Endothelial cell (in vitro differentiated cells): ENCODE data around the gene HEMGN. TPM values are rescaled to one million over a fixed set of nuclear protein-coding genes. Genes with fewer than 3 reads are reported as not detected.

ENCODE experiments used
- DNase-seq: peaks from one replicate; pipeline ENCODE4 v3.0.0; 2021; ENCODE audit warnings: low spot score
- H3K27ac Mint-ChIP-seq: one replicate; pipeline ENCODE4 v1.8.0; 2021; ENCODE audit warnings: mixed read lengths, inconsistent platforms; ENCODE audit not compliant: unreplicated experiment
- H3K27me3 Mint-ChIP-seq: one replicate; pipeline ENCODE4 v1.8.0; 2021; ENCODE audit warnings: mild to moderate bottlenecking, moderate library complexity, mixed read lengths, inconsistent platforms; ENCODE audit not compliant: unreplicated experiment
- H3K36me3 Mint-ChIP-seq: one replicate; pipeline ENCODE4 v1.8.0; 2021; ENCODE audit warnings: mild to moderate bottlenecking, low read depth, mixed read lengths, inconsistent platforms; ENCODE audit not compliant: unreplicated experiment
- H3K4me1 Mint-ChIP-seq: one replicate; pipeline ENCODE4 v1.8.0; 2021; ENCODE audit warnings: mild to moderate bottlenecking, mixed read lengths, inconsistent platforms; ENCODE audit not compliant: unreplicated experiment
- H3K4me3 Mint-ChIP-seq: one replicate; pipeline ENCODE4 v1.8.0; 2021; ENCODE audit warnings: mild to moderate bottlenecking, mixed read lengths, inconsistent platforms; ENCODE audit not compliant: unreplicated experiment
- H3K9me3 Mint-ChIP-seq: one replicate; pipeline ENCODE4 v1.8.0; 2021; ENCODE audit warnings: mixed read lengths, inconsistent platforms; ENCODE audit not compliant: unreplicated experiment
- total RNA-seq: library from RNA; stranded (reverse); fragmentation: NEBNext Ultra II Directional; extraction: Animal tissue kit (Norgen Biotek cat#: 25700); gene quantifications from one replicate; pipeline ENCODE4 v1.2.1, GENCODE V29; 2021; ENCODE audit not compliant: unreplicated experiment
- TF ChIP-seq, protein P1 (sequence below): fragments of 200-600 bp; sonication (generic); IDR thresholded peaks from one replicate; pipeline ENCODE4 v1.5.0; 2021; ENCODE audit warnings: antibody characterized with exemption; ENCODE audit not compliant: unreplicated experiment

HEMGN gene
- total RNA-seq, 1 donor from 2014 or later = 0.44 TPM

DNA sequence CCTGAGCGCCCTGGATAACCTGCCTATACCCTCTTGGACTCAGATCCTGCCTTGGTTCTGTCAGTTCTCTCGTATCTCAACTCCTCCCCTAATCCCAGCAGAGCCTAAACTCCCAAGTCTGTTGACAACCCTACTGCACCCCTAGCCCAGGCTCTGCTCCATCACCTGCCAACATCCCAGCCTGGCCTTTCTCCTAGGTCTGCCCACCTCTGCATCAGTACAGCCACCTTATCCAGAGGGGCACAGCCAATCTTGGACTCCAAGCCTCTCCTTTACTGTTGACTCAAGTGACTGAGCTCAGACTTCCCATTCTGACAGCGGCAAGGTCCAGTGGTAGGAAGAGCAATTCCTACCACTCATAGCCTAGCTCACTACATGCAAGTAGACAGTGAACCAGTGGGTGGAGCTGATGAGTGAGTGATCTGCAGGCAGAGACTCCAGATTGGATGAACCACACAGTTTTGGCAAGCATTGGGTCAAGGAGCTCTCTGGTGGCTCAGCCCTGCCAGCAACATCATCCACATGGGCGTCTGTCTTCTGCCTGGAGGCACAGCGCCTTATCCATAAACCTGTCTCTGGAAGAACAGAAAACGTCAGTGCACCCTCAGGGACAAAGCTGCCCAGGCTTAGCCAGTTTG, 42.2 kb downstream of the HEMGN start:
- Mint-ChIP-seq H3K27me3 (peaks cover 4% of the 10 kb centered on the region), H3K4me1 (no peaks in the 10 kb centered on the region), H3K9me3 (no peaks in the 10 kb centered on the region), H3K36me3 (no peaks in the 10 kb centered on the region), H3K4me3 (no peak overlapping the region), H3K27ac (no peak overlapping the region)
- DNase-seq = peak; percentile 37
- TF ChIP-seq, protein P1, sequence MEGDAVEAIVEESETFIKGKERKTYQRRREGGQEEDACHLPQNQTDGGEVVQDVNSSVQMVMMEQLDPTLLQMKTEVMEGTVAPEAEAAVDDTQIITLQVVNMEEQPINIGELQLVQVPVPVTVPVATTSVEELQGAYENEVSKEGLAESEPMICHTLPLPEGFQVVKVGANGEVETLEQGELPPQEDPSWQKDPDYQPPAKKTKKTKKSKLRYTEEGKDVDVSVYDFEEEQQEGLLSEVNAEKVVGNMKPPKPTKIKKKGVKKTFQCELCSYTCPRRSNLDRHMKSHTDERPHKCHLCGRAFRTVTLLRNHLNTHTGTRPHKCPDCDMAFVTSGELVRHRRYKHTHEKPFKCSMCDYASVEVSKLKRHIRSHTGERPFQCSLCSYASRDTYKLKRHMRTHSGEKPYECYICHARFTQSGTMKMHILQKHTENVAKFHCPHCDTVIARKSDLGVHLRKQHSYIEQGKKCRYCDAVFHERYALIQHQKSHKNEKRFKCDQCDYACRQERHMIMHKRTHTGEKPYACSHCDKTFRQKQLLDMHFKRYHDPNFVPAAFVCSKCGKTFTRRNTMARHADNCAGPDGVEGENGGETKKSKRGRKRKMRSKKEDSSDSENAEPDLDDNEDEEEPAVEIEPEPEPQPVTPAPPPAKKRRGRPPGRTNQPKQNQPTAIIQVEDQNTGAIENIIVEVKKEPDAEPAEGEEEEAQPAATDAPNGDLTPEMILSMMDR = peak; percentile 26

DNA sequence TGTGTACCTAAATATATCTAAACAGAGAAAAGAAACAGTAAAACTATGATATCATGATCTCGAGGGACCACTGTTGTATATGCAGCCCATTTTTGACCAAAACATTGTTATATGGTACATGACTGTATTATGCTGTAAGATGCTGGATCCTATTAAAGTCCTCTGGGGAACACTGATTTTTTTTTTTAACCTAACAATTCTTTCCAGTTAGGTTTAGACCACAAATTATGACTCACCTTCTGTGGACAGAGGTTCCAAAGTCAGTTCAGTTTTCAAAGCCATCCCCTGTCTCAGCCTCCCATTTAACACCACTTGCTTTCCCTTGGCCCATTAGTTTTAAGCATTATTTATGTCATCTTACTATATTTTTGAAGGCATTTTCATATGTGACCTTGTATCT, 42.8 kb downstream of the HEMGN start:
- H3K36me3 Mint-ChIP-seq = no peaks in the 10 kb centered on the region
- H3K27me3 Mint-ChIP-seq = peaks cover 4% of the 10 kb centered on the region
- H3K4me1 Mint-ChIP-seq = no peaks in the 10 kb centered on the region
- DNase-seq = no peak
- H3K9me3 Mint-ChIP-seq = no peaks in the 10 kb centered on the region
- TF ChIP-seq, protein P1 = no peak
- no peak overlapping the region for H3K4me3 Mint-ChIP-seq
- no peak overlapping the region for H3K27ac Mint-ChIP-seq

DNA sequence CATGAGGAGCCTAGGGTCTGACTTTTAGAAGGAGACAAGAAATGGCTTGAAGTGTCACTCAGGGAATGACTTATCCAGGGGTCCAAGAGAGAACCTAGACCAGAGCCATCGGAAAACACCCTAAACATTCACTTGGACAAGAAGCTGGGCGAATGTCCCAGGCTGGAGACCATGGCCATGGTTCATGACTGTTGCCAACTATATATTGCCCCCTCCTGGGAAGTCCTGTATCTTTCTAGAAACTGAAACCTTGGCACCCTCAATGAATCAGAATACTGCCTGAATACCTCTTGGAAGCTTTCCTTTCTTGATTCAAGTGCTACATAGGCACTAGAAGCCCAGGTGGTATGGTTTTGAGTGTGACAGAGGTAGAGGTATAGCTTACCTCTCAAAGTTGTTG, 45.6 kb downstream of the HEMGN start:
- H3K27ac Mint-ChIP-seq = no peak overlapping the region
- no peaks in the 10 kb centered on the region for H3K4me1 Mint-ChIP-seq

DNA sequence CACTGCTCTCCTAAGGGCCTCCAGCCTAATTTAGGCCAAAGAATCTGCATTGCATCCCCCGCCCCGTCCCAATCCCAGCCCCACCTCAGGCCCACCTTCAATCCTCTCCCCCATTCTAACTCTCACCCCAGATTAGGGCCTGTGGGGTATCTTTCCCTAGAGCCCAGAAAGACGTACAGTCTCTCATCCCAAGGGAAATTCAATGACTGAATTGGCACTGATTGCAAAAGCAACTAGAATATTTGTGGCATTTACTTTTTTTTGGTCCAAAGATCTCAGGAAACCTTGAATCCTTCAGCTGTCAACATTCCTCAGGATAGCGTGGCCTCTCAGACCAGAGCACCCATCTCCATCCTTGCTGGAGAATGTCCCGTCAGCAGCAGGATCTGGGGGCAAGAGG, 46.2 kb downstream of the HEMGN start:
- Mint-ChIP-seq H3K9me3 (no peaks in the 10 kb centered on the region), H3K4me1 (no peaks in the 10 kb centered on the region), H3K36me3 (no peaks in the 10 kb centered on the region), H3K27ac (peak overlapping the region; percentile 18), H3K27me3 (peaks cover 2% of the 10 kb centered on the region), H3K4me3 (no peak overlapping the region)
- TF ChIP-seq, protein P1 = no peak
- no peak for DNase-seq

More for the DNA sequence above, 45.6 kb downstream of the HEMGN start:
- DNase-seq = no peak
- no peak overlapping the region for H3K4me3 Mint-ChIP-seq
- no peaks in the 10 kb centered on the region for H3K36me3 Mint-ChIP-seq
- TF ChIP-seq, protein P1 = no peak
- H3K27me3 Mint-ChIP-seq = peaks cover 2% of the 10 kb centered on the region
- no peaks in the 10 kb centered on the region for H3K9me3 Mint-ChIP-seq

DNA sequence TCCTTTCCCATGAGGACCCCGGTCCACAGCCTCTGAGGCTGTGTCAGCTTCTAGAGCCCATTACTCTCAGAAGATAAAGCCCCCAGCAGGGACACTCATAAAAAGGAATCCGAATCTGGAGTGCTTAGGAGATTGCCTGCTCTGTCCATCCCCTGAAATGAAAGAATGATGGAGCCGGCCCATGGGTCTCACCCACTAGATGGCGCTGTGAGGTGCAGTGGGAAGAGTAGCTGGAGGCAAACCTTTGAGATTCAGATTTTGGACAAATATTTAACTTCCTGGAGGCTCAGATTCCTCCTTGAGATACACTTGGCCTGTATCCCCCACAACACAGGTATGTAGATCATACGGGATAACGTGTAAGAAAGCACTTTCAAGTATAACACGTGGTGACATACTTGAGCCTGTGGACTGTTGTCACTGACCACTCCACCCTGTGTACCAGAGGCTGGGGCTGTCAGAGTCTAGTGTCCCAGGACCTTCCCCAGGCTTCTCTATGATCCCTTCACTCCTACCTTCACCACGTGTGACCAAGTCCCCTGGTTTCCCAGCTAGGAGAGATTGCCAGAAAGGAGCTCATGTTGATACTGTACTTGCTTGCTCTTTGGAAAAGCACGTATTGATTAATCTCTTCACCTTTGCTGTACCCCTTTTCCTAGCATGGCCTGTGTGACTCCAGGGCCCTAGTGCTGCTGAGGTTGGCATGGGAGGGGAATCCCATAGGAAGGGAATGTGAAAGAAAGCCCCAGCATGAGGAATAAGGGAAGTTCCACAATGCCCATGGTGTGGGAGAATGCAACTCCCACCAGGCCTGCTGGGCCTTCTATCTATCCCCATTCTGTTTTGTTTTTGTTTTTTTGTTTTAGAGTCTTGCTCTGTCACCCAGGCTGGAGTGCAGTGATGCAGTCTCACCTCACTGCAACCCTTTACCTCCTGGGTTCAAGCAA, 47.8 kb downstream of the HEMGN start:
- Mint-ChIP-seq H3K36me3 (no peaks in the 10 kb centered on the region), H3K4me1 (no peaks in the 10 kb centered on the region), H3K27me3 (peaks cover 2% of the 10 kb centered on the region), H3K4me3 (no peak overlapping the region), H3K9me3 (no peaks in the 10 kb centered on the region), H3K27ac (no peak overlapping the region)
- TF ChIP-seq, protein P1 = peak; percentile 65
- DNase-seq = peak; percentile 71
